ENCODE results near the gene ANO7. TPM values are rescaled to one million over a fixed set of nuclear protein-coding genes. Genes with fewer than 3 reads are reported as not detected.

The ANO7 gene
- polyA plus RNA-seq, 1 of the 3 experiments (the other 2 are of a cell fraction), result 0.81 TPM

- peaks cover 24% of the 10 kb centered on the region for H4K20me1 ChIP-seq (ENCODE audit: insufficient read depth)
- peaks cover 19% of the 10 kb centered on the region for H3F3A ChIP-seq (replicated peaks; ENCODE audit: insufficient read depth)
- TF ChIP-seq MEF2A (IDR thresholded peaks at IDR 0.05; ENCODE audit: borderline replicate concordance, low read depth), result no peak
- 0 out of 2 replicates have a peak, but pooled peaks have one; percentile 11 for TF ChIP-seq JUND (IDR thresholded peaks at IDR 0.05)
- no peaks in the 10 kb centered on the region for H3K27me3 ChIP-seq (ENCODE audit: insufficient read depth)
- no peaks in the 10 kb centered on the region for H3K9me3 ChIP-seq
- H3K4me1 ChIP-seq (ENCODE audit: control insufficient read depth in 1 of 2, insufficient read depth in 2 of 2, low read depth in 1 of 2, low read length in 1 of 2), result peaks cover 9 to 26% of the 10 kb centered on the region in 2 experiments; a peak in 1 of 4 replicates
- H3K4me2 ChIP-seq, result no peak overlapping the region
- POLR2A ChIA-PET, result interaction anchor here (1.7 kb wide), 1 partner anchor 13 kb away, joined by 4 read pairs; no protein-coding TSS in a partner anchor
- no peaks in the 10 kb centered on the region for H3K9me2 ChIP-seq
- CTCF ChIA-PET, result interaction anchor here (1.0 to 2.7 kb wide), 3 partner anchors 11 to 374 kb away, joined by 3 to 10 read pairs (median 3); partner anchors contain the start of gene PASK
- peak overlapping the region in 1 of 2 experiments; percentile 56; a peak in 2 of 4 replicates for H3K27ac ChIP-seq (ENCODE audit: low read depth in 2 of 2, low read length in 1 of 2)
- no peak overlapping the region for H3K9ac ChIP-seq
- H2AFZ ChIP-seq (ENCODE audit: low read depth), result no peak overlapping the region
- H3K4me3 ChIP-seq (ENCODE audit: low read depth in 2 of 2, low read length in 1 of 2), result no peak overlapping the region
- no peaks in the 10 kb centered on the region for H3K79me2 ChIP-seq (ENCODE audit: insufficient read depth)
- DNase-seq, result no peak
- WGBS (ENCODE audit: low lambda C conversion rate), result 96% methylated on average over 8 of the region's 8 CpGs
- H3K36me3 ChIP-seq (replicated peaks in 1 of 2; ENCODE audit: control insufficient read depth in 1 of 2, insufficient read depth in 2 of 2, low read length in 1 of 2), result peaks cover 6 to 37% of the 10 kb centered on the region in 2 experiments
These were observed 36.5 kb downstream of the ANO7 start for GRCh38 chr2:241224851-241225438.

- Histone ChIP-seq H3K9me3 (no peaks in the 10 kb centered on the region), H2AFZ (ENCODE audit: low read depth) (no peak overlapping the region), H3K27me3 (ENCODE audit: insufficient read depth) (no peaks in the 10 kb centered on the region), H3K4me2 (no peak overlapping the region), H3K27ac (ENCODE audit: low read depth in 2 of 2, low read length in 1 of 2) (no peak overlapping the region), H3K4me1 (ENCODE audit: control insufficient read depth in 1 of 2, insufficient read depth in 2 of 2, low read depth in 1 of 2, low read length in 1 of 2) (peaks cover 9 to 26% of the 10 kb centered on the region in 2 experiments; a peak in 1 of 4 replicates), H3K79me2 (ENCODE audit: insufficient read depth) (no peaks in the 10 kb centered on the region), H3K9me2 (no peaks in the 10 kb centered on the region), H3K36me3 (replicated peaks in 1 of 2; ENCODE audit: control insufficient read depth in 1 of 2, insufficient read depth in 2 of 2, low read length in 1 of 2) (peaks cover 8 to 43% of the 10 kb centered on the region in 2 experiments), H3K9ac (no peak overlapping the region), H4K20me1 (ENCODE audit: insufficient read depth) (peaks cover 27% of the 10 kb centered on the region), H3F3A (replicated peaks; ENCODE audit: insufficient read depth) (peaks cover 19% of the 10 kb centered on the region), H3K4me3 (ENCODE audit: low read depth in 2 of 2, low read length in 1 of 2) (no peak overlapping the region)
- 96% methylated on average over 14 of the region's 16 CpGs for WGBS (ENCODE audit: low lambda C conversion rate)
- CTCF ChIA-PET, result interaction anchor here (2.7 kb wide), 1 partner anchor 374 kb away, joined by 10 read pairs; no protein-coding TSS in a partner anchor
- POLR2A ChIA-PET, result no interaction called here
- DNase-seq, result no peak
- TF ChIP-seq NFIC (IDR thresholded peaks at IDR 0.05; ENCODE audit: borderline replicate concordance) (no peak), RFX5 (IDR thresholded peaks at IDR 0.05; ENCODE audit: low read length) (no peak), EP300 (IDR thresholded peaks at IDR 0.05; ENCODE audit: borderline replicate concordance in 1 of 2, low read depth in 1 of 2, low read length in 1 of 2) (no peak), TCF12 (IDR thresholded peaks at IDR 0.05) (no peak), NRF1 (IDR thresholded peaks at IDR 0.05; ENCODE audit: low read depth, low read length) (no peak), USF2 (IDR thresholded peaks at IDR 0.05; ENCODE audit: borderline replicate concordance, low read depth, low read length) (no peak), CTCF (IDR thresholded peaks at IDR 0.05) (no peak)
- TF ChIP-seq, protein P1, sequence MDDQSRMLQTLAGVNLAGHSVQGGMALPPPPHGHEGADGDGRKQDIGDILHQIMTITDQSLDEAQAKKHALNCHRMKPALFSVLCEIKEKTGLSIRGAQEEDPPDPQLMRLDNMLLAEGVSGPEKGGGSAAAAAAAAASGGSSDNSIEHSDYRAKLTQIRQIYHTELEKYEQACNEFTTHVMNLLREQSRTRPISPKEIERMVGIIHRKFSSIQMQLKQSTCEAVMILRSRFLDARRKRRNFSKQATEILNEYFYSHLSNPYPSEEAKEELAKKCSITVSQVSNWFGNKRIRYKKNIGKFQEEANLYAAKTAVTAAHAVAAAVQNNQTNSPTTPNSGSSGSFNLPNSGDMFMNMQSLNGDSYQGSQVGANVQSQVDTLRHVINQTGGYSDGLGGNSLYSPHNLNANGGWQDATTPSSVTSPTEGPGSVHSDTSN (IDR thresholded peaks at IDR 0.05), result no peak
These were observed 37.1 kb downstream of the ANO7 start for GRCh38 chr2:241225545-241225944.

Measured in SK-N-SH (cell line).